GM12872 (cell line): Measurements from ENCODE around the gene IGFL4.

Experiments
- CTCF ChIP-seq: IDR thresholded peaks from 3 replicates; pipeline ENCODE4 v1.5.1; 2011; ENCODE audit warnings: low read depth, mild to moderate bottlenecking, low read length, moderate library complexity; ENCODE audit not compliant: insufficient read depth

The IGFL4 gene

GRCh38 chr19:46009530-46010510 is 31.0 kb downstream of the IGFL4 start:
- peak; percentile 89 for TF ChIP-seq CTCF

- no peak for TF ChIP-seq CTCF
Observed at GRCh38 chr19:46006411-46006810, 34.4 kb downstream of the IGFL4 start.

GRCh38 chr19:46002678-46003275 is 38.0 kb downstream of the IGFL4 start:
- no peak for TF ChIP-seq CTCF

- no peak for TF ChIP-seq CTCF
Observed at GRCh38 chr19:46000491-46001246, 40.1 kb downstream of the IGFL4 start.

GRCh38 chr19:45999653-46000121 is 41.1 kb downstream of the IGFL4 start:
- no peak for TF ChIP-seq CTCF

DNA sequence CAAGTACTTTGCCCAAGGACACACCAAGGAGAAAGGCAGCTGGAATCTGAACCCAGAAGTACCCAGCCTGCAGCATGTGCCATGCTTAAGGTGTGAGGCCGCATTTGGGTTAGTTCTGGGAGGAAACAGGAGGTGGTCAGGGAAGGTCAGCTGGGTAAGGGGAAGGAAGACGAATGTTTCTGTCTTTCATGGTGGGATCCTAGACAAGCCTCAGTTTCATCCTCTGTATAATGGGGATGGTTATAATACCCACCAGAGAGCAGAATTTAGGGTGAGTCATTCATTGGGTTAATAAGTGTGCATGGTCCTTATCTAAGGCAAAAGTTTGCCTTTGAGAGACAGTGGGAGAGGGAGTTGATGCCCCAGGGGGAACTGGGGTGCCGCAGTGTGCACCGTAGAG is 42.0 kb downstream of the IGFL4 start:
- no peak for TF ChIP-seq CTCF

GRCh38 chr19:45996933-45997332 is 43.9 kb downstream of the IGFL4 start:
- TF ChIP-seq CTCF: no peak
